GM23338 (cell line): ENCODE results near the gene RUNX1. TPM values are rescaled to one million over a fixed set of nuclear protein-coding genes. Genes with fewer than 3 reads are reported as not detected.

Experiments
- ATAC-seq: fragments of 200-7000 bp; cut with Tn5 transposase; 3 replicates; pipeline ENCODE4 v1.9.1; 2020
- DNase-seq: peaks from one replicate; pipeline ENCODE4 v3.0.0-alpha.2; 2015; ENCODE audit warnings: low spot score
- H2AFZ ChIP-seq: fragments of 200-600 bp; sonication (generic); 2 replicates; pipeline ENCODE4 v1.8.0; 2016; ENCODE audit warnings: antibody characterized with exemption, mild to moderate bottlenecking, moderate library complexity
- H3F3A ChIP-seq: fragments of 200-600 bp; sonication (generic); replicated peaks from 2 replicates; pipeline ENCODE4 v1.8.0; 2017; ENCODE audit warnings: antibody characterized with exemption, mixed run types, low read depth
- H3K27ac ChIP-seq: fragments of 200-600 bp; sonication (generic); 2 replicates; pipeline ENCODE4 v1.6.1; 2016; ENCODE audit warnings: low read depth
- H3K27me3 ChIP-seq: fragments of 200-600 bp; sonication (generic); 2 replicates; pipeline ENCODE4 v1.8.0; 2016; ENCODE audit warnings: mild to moderate bottlenecking, mixed run types, moderate library complexity; ENCODE audit not compliant: insufficient read depth
- H3K36me3 ChIP-seq: fragments of 200-600 bp; sonication (generic); 2 replicates; pipeline ENCODE4 v1.8.0; 2016; ENCODE audit warnings: mild to moderate bottlenecking; ENCODE audit not compliant: insufficient read depth
- H3K4me1 ChIP-seq: fragments of 200-600 bp; sonication (generic); 2 replicates; pipeline ENCODE4 v1.8.0; 2016; ENCODE audit warnings: mild to moderate bottlenecking, moderate library complexity; ENCODE audit not compliant: insufficient read depth
- H3K4me2 ChIP-seq: fragments of 200-600 bp; sonication (generic); 2 replicates; pipeline ENCODE4 v1.7.1; 2017; ENCODE audit warnings: mixed run types
- H3K4me3 ChIP-seq: fragments of 200-600 bp; sonication (generic); 2 replicates; pipeline ENCODE4 v1.6.1; 2016; ENCODE audit warnings: mixed run types
- H3K79me2 ChIP-seq: fragments of 200-600 bp; sonication (generic); replicated peaks from 2 replicates; pipeline ENCODE4 v1.8.0; 2017; ENCODE audit warnings: mild to moderate bottlenecking; ENCODE audit not compliant: insufficient read depth
- H3K9me2 ChIP-seq: fragments of 200-600 bp; sonication (generic); 2 replicates; pipeline ENCODE4 v1.8.0; 2017; ENCODE audit not compliant: insufficient read depth
- H4K20me1 ChIP-seq: fragments of 200-600 bp; sonication (generic); replicated peaks from 2 replicates; pipeline ENCODE4 v1.8.0; 2017; ENCODE audit warnings: mild to moderate bottlenecking; ENCODE audit not compliant: insufficient read depth
- H3K27ac Mint-ChIP-seq: 2 replicates; pipeline ENCODE4 v1.8.0; 2020; ENCODE audit warnings: inconsistent platforms, mild to moderate bottlenecking, moderate library complexity, mixed read lengths
- H3K27me3 Mint-ChIP-seq: 3 replicates; pipeline ENCODE4 v1.8.0; 2022; ENCODE audit warnings: low read depth, mild to moderate bottlenecking, moderate library complexity, mixed read lengths, inconsistent platforms; ENCODE audit not compliant: insufficient read depth, poor library complexity
- H3K36me3 Mint-ChIP-seq: 3 replicates; pipeline ENCODE4 v1.8.0; 2021; ENCODE audit warnings: low read depth, mild to moderate bottlenecking, inconsistent platforms, moderate library complexity, mixed read lengths
- H3K4me1 Mint-ChIP-seq: 3 replicates; pipeline ENCODE4 v1.8.0; 2020; ENCODE audit warnings: mild to moderate bottlenecking, inconsistent platforms, mixed read lengths
- H3K4me3 Mint-ChIP-seq: 3 replicates; pipeline ENCODE4 v1.8.0; 2021; ENCODE audit warnings: moderate library complexity, mild to moderate bottlenecking, inconsistent platforms, mixed read lengths
- H3K9me3 Mint-ChIP-seq: 3 replicates; pipeline ENCODE4 v1.8.0; 2020; ENCODE audit warnings: moderate library complexity, mild to moderate bottlenecking, inconsistent platforms, mixed read lengths
- CREB1 ChIP-seq: fragments of 250-450 bp; sonication (Bioruptor Pico); IDR thresholded peaks from 2 replicates; pipeline ENCODE4 v1.5.0; 2020; ENCODE audit warnings: low read depth, mild to moderate bottlenecking, moderate library complexity
- CTCF ChIP-seq, 2 experiments: fragments of 200-600 bp in 1 of 2; sonication (generic) in 1 of 2; conservative IDR thresholded peaks; 2 replicates each; pipeline versions ENCODE4 v1.5.1 to v1.6.1; 2016 to 2017; ENCODE audit warnings: antibody characterized with exemption in 2 of 2, low read depth in 2 of 2, mild to moderate bottlenecking in 2 of 2, moderate library complexity in 1 of 2
- ETS1 ChIP-seq: IDR thresholded peaks from 2 replicates; pipeline ENCODE4 v1.6.1; 2016; ENCODE audit warnings: antibody characterized with exemption
- EZH2 ChIP-seq: fragments of 200-600 bp; sonication (generic); IDR thresholded peaks from one replicate; pipeline ENCODE4 v1.8.0; 2017; ENCODE audit warnings: antibody characterized with exemption, mild to moderate bottlenecking, low read depth; ENCODE audit not compliant: unreplicated experiment
- EZH2phosphoT487 ChIP-seq: fragments of 200-600 bp; sonication (generic); IDR thresholded peaks from one replicate; pipeline ENCODE4 v1.8.1; 2018; ENCODE audit warnings: antibody characterized with exemption; ENCODE audit not compliant: unreplicated experiment
- JUNB ChIP-seq: IDR thresholded peaks from one replicate; pipeline ENCODE4 v1.6.1; 2016; ENCODE audit warnings: antibody characterized with exemption; ENCODE audit not compliant: unreplicated experiment
- NANOG ChIP-seq: IDR thresholded peaks from 2 replicates; pipeline ENCODE4 v1.6.1; 2016; ENCODE audit warnings: antibody characterized with exemption, borderline replicate concordance
- POLR2AphosphoS5 ChIP-seq: IDR thresholded peaks from 2 replicates; pipeline ENCODE4 v1.6.1; 2016; ENCODE audit warnings: antibody characterized with exemption, low read depth
- REST ChIP-seq: IDR thresholded peaks from one replicate; pipeline ENCODE4 v1.6.1; 2018; ENCODE audit warnings: antibody characterized with exemption; ENCODE audit not compliant: unreplicated experiment
- STAT1 ChIP-seq: IDR thresholded peaks from one replicate; pipeline ENCODE4 v1.6.1; 2016; ENCODE audit warnings: antibody characterized with exemption; ENCODE audit not compliant: unreplicated experiment
- ZNF114 ChIP-seq: fragments of 250-450 bp; sonication (Bioruptor Pico); IDR thresholded peaks from 2 replicates; pipeline ENCODE4 v1.5.0; 2020; ENCODE audit warnings: mild to moderate bottlenecking, moderate library complexity
- ZNF331 ChIP-seq: fragments of 250-450 bp; sonication (Bioruptor Pico); IDR thresholded peaks from 2 replicates; pipeline ENCODE4 v1.5.0; 2020; ENCODE audit warnings: low read depth, mild to moderate bottlenecking, moderate library complexity
- ZNF462 ChIP-seq: fragments of 250-450 bp; sonication (Bioruptor Pico); IDR thresholded peaks from 2 replicates; pipeline ENCODE4 v1.5.0; 2020; ENCODE audit warnings: mild to moderate bottlenecking, moderate library complexity
- polyA plus RNA-seq: library from polyadenylated mRNA; unstranded; fragments of >200 nt; fragmentation: Nextera tagmentation; extraction: Ambion mirVana; gene quantifications from 2 replicates; pipeline ENCODE4 v1.2.1, GENCODE V29; 2016
- total RNA-seq: library from RNA; depleted of rRNA; stranded (reverse); fragments of >200 nt; shearing (Covaris generic); gene quantifications from 2 replicates; pipeline ENCODE4 v1.2.3, GENCODE V29; 2014

RUNX1 gene
- total and polyA plus RNA-seq, 2 experiments from 2014 or later: 0.29 to 1.1 TPM

- H3K4me2 ChIP-seq: no peak overlapping the region
- no peaks in the 10 kb centered on the region for H3K27me3 Mint-ChIP-seq
- no peaks in the 10 kb centered on the region; the same call in none of the 2 replicates for H3K9me2 ChIP-seq
- H3K27me3 ChIP-seq: no peaks in the 10 kb centered on the region
- no peaks in the 10 kb centered on the region for H3K4me1 Mint-ChIP-seq
- H3F3A ChIP-seq: no peaks in the 10 kb centered on the region
- H2AFZ ChIP-seq: no peak overlapping the region
- no peak overlapping the region for H3K4me3 Mint-ChIP-seq
- no peaks in the 10 kb centered on the region for H3K36me3 Mint-ChIP-seq
- no peak overlapping the region for H3K27ac Mint-ChIP-seq
- no peak for ATAC-seq
- no peaks in the 10 kb centered on the region for H3K4me1 ChIP-seq
- DNase-seq: no peak
- H3K27ac ChIP-seq: no peak overlapping the region
- H3K9me3 Mint-ChIP-seq: no peaks in the 10 kb centered on the region
- H4K20me1 ChIP-seq: no peaks in the 10 kb centered on the region
- no peaks in the 10 kb centered on the region for H3K79me2 ChIP-seq
- H3K4me3 ChIP-seq: no peak overlapping the region
- no peak for TF ChIP-seq ZNF462 (CRISPR knock-in tag)
- no peak for TF ChIP-seq ZNF331 (CRISPR knock-in tag)
- TF ChIP-seq CREB1: no peak
- TF ChIP-seq CTCF (conservative IDR thresholded peaks at IDR 0.05; ENCODE audit: low read depth in 2 of 2): no peak
- TF ChIP-seq ETS1: no peak
- TF ChIP-seq POLR2AphosphoS5: no peak
- TF ChIP-seq REST: no peak
- no peak for TF ChIP-seq JUNB
- no peak for TF ChIP-seq STAT1
- TF ChIP-seq EZH2phosphoT487: no peak
- TF ChIP-seq EZH2: no peak
- TF ChIP-seq ZNF114: no peak
- TF ChIP-seq NANOG: no peak
- H3K36me3 ChIP-seq: no peaks in the 10 kb centered on the region
Measured at GRCh38 chr21:35004314-35004713, 44.8 kb downstream of the RUNX1 start.
